ENCODE results near the gene STPG1. TPM values are rescaled to one million over a fixed set of nuclear protein-coding genes. Genes with fewer than 3 reads are reported as not detected.

The STPG1 gene
- total RNA-seq, 1 donor from 2014 or later: 14.7 TPM

GRCh38 chr1:24392982-24393650, 20.5 kb downstream of the STPG1 start:
- no peak for DNase-seq (ENCODE audit: low spot score)

- DNase-seq (ENCODE audit: low spot score): no peak
Observed at GRCh38 chr1:24392604-24392946, 21.0 kb downstream of the STPG1 start.

GRCh38 chr1:24391882-24392603, 21.5 kb downstream of the STPG1 start:
- DNase-seq (ENCODE audit: low spot score): peak; percentile 48

- peak; percentile 86 for DNase-seq (ENCODE audit: low spot score)
Observed at GRCh38 chr1:24390924-24391782, 22.4 kb downstream of the STPG1 start.

GRCh38 chr1:24389231-24389678, 24.3 kb downstream of the STPG1 start:
- no peak for DNase-seq (ENCODE audit: low spot score)

GRCh38 chr1:24388331-24388885, 25.2 kb downstream of the STPG1 start:
- DNase-seq (ENCODE audit: low spot score): no peak

GRCh38 chr1:24387636-24388175, 25.9 kb downstream of the STPG1 start:
- DNase-seq (ENCODE audit: low spot score): no peak

GRCh38 chr1:24386931-24387330, 26.7 kb downstream of the STPG1 start:
- DNase-seq (ENCODE audit: low spot score): no peak

GRCh38 chr1:24386241-24386640, 27.3 kb downstream of the STPG1 start:
- no peak for DNase-seq (ENCODE audit: low spot score)

GRCh38 chr1:24385160-24385940, 28.2 kb downstream of the STPG1 start:
- DNase-seq (ENCODE audit: low spot score): no peak

- DNase-seq (ENCODE audit: low spot score): no peak
Observed at GRCh38 chr1:24384251-24385090, 29.1 kb downstream of the STPG1 start.

- no peak for DNase-seq (ENCODE audit: low spot score)
Observed at GRCh38 chr1:24383381-24383940, 30.1 kb downstream of the STPG1 start.

GRCh38 chr1:24382165-24382577, 31.4 kb downstream of the STPG1 start:
- DNase-seq (ENCODE audit: low spot score): no peak

- no peak for DNase-seq (ENCODE audit: low spot score)
Observed at GRCh38 chr1:24381256-24381655, 32.3 kb downstream of the STPG1 start.

GRCh38 chr1:24380508-24380907, 33.1 kb downstream of the STPG1 start:
- DNase-seq (ENCODE audit: low spot score): no peak

GRCh38 chr1:24379733-24380315, 33.8 kb downstream of the STPG1 start:
- peak; percentile 37 for DNase-seq (ENCODE audit: low spot score)

- no peak for DNase-seq (ENCODE audit: low spot score)
Observed at GRCh38 chr1:24374891-24375786, 38.4 kb downstream of the STPG1 start.

GRCh38 chr1:24373710-24374109, 39.9 kb downstream of the STPG1 start:
- DNase-seq (ENCODE audit: low spot score): no peak
